HepG2 (cell line): ENCODE data around the gene IFT27. TPM values are rescaled to one million over a fixed set of nuclear protein-coding genes. Genes with fewer than 3 reads are reported as not detected.

ENCODE experiments used
- CBX5 ChIP-seq: sonication (generic); formaldehyde crosslinking; IDR thresholded peaks from 2 replicates; pipeline ENCODE4 v1.4.0; 2020; ENCODE audit warnings: missing genetic modification reagents, borderline replicate concordance
- JDP2 ChIP-seq: sonication (generic); formaldehyde crosslinking; IDR thresholded peaks from 2 replicates; pipeline ENCODE4 v1.8.1; 2022; ENCODE audit warnings: missing genetic modification reagents, borderline replicate concordance
- JUN ChIP-seq: sonication (generic); formaldehyde crosslinking; IDR thresholded peaks from 2 replicates; pipeline ENCODE4 v1.4.0; 2020; ENCODE audit warnings: mild to moderate bottlenecking, missing genetic modification reagents
- ONECUT2 ChIP-seq: sonication (generic); formaldehyde crosslinking; IDR thresholded peaks from 2 replicates; pipeline ENCODE4 v1.4.0; 2020; ENCODE audit warnings: missing genetic modification reagents
- RAD21 ChIP-seq: fragments of 450-650 bp; formaldehyde crosslinking; IDR thresholded peaks from 2 replicates; pipeline ENCODE4 v1.5.0; 2020; ENCODE audit warnings: mild to moderate bottlenecking
- REPIN1 ChIP-seq: sonication (generic); formaldehyde crosslinking; IDR thresholded peaks from 2 replicates; pipeline ENCODE4 v1.8.0; 2022; ENCODE audit warnings: missing genetic modification reagents, low read depth, mild to moderate bottlenecking, borderline replicate concordance
- STAG1 ChIP-seq: sonication (generic); formaldehyde crosslinking; IDR thresholded peaks from 2 replicates; pipeline ENCODE4 v1.4.0; 2020; ENCODE audit warnings: missing genetic modification reagents
- TEAD3 ChIP-seq: optimal IDR thresholded peaks from 2 replicates; pipeline ENCODE3; 2016; ENCODE audit warnings: borderline replicate concordance
- XRCC5 ChIP-seq: fragments of 200-400 bp; formaldehyde crosslinking; optimal IDR thresholded peaks from 2 replicates; pipeline ENCODE3; 2017; ENCODE audit warnings: mild to moderate bottlenecking, low read length
- ZFX ChIP-seq: sonication (generic); formaldehyde crosslinking; IDR thresholded peaks from 2 replicates; pipeline ENCODE4 v1.4.0; 2020; ENCODE audit warnings: mild to moderate bottlenecking, low read depth, missing genetic modification reagents, moderate library complexity
- ZNF660 ChIP-seq: sonication (generic); formaldehyde crosslinking; IDR thresholded peaks from 2 replicates; pipeline ENCODE4 v1.5.1; 2020; ENCODE audit warnings: mild to moderate bottlenecking, low read depth, missing genetic modification reagents, borderline replicate concordance
- ZNF713 ChIP-seq: sonication (generic); formaldehyde crosslinking; IDR thresholded peaks from 2 replicates; pipeline ENCODE4 v1.4.0; 2020; ENCODE audit warnings: mild to moderate bottlenecking, missing genetic modification reagents
- ZNF790 ChIP-seq: sonication (generic); formaldehyde crosslinking; IDR thresholded peaks from 2 replicates; pipeline ENCODE4 v1.8.0; 2022; ENCODE audit warnings: missing genetic modification reagents, mild to moderate bottlenecking, borderline replicate concordance
- polyA plus RNA-seq, 8 experiments: library from polyadenylated mRNA; depleted of rRNA in 3 of 8; stranded (reverse) in 7 of 8; unstranded in 1 of 8; fragments of >200 nt; fragmentation: Illumina TruSeq in 4 of 8; extraction: Trizol in 4 of 8; gene quantifications; 2 replicates each; pipeline versions ENCODE4 v1.2.1 to v1.2.3, GENCODE V29; 2011 to 2016; ENCODE audit warnings: low read depth in 4 of 8, missing spikeins in 1 of 8, mixed read lengths in 1 of 8; ENCODE audit not compliant: insufficient read depth in 1 of 8
- total RNA-seq, 5 experiments: library from RNA; depleted of rRNA; stranded (reverse); fragments of >200 nt; fragmentation: Illumina TruSeq; extraction: Trizol; gene quantifications; 2 replicates each; pipeline ENCODE4 v1.2.3, GENCODE V29; 2016; ENCODE audit warnings: low read depth in 1 of 5
- TF ChIP-seq, protein P1 (sequence below): sonication (generic); formaldehyde crosslinking; IDR thresholded peaks from 2 replicates; pipeline ENCODE4 v1.5.1; 2020; ENCODE audit warnings: mild to moderate bottlenecking, missing genetic modification reagents, moderate library complexity
- TF ChIP-seq, protein P2 (sequence below): IDR thresholded peaks from 2 replicates; pipeline ENCODE4 v1.6.1; 2016; ENCODE audit warnings: missing genetic modification reagents, missing compliant biosample characterization
- TF ChIP-seq, protein P3 (sequence below): sonication (generic); formaldehyde crosslinking; IDR thresholded peaks from 2 replicates; pipeline ENCODE4 v1.4.0; 2020; ENCODE audit warnings: mild to moderate bottlenecking, missing genetic modification reagents
- TF ChIP-seq, protein P4 (sequence below): fragments of 450-650 bp; IDR thresholded peaks from 2 replicates; pipeline ENCODE4 v1.6.1; 2016
- TF ChIP-seq, protein P5 (sequence below): sonication (generic); formaldehyde crosslinking; IDR thresholded peaks from 2 replicates; pipeline ENCODE4 v1.5.0; 2020; ENCODE audit warnings: mild to moderate bottlenecking, missing genetic modification reagents

Gene IFT27
- total and polyA plus RNA-seq, 2 of the 13 experiments (the other 11 are each of a cell fraction or from before 2014, with no cell fraction given): 0.25 to 0.33 TPM

DNA sequence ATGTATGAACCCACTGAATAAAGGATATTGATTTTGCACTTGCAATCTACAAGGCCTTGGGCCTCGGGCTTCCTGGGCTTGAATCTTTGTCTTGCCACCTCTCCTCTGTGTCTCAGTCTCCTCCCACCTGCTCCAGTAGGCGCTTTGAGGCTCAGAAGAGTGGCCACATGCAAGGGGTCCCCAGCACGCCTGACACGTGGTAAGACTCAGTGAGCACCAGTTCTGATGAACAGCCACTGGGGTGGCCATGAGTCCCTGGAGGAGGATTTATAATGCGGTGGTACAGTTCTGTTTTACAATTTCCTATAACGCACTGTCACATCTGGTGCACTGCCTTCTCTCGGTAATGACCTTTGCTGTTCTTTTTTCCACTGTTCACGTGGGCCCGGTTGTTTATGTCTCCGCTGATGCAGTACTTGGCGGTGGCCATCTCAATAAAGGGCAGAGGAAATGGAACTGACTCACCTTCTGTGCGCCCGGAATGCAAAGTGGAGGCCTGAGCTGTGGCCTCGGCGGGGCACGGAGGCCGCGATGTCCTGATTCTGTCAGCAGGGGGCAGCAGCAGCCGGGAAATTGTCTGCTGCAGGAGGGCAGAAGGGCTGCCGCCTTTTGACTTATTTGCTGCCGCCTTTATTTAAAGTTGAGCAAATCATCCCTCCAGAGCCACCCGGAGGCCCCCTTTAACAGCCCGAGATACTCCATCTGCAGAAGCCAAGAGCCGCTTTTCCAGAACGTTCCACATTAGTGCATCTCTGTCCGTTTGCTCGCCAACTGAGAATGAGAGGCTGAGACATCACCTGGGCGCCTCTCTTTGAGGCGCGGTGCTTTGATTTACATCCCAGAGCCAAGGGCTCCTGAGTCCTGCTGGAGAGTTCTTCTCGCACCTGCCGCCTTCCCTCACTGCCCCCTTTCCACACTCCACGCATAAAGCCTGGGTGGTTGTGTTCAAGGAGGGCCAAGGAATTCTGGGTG lies 6.0 kb upstream of the IFT27 start (continued):
- TF ChIP-seq ZNF660 (CRISPR knock-in tag): no peak
- TF ChIP-seq ZNF790: no peak
- no peak for TF ChIP-seq ONECUT2
- TF ChIP-seq XRCC5: peak; percentile 58
- peak; percentile 18; the same call in 1 of the 2 replicates for TF ChIP-seq ZFX (CRISPR knock-in tag)
- TF ChIP-seq, protein P1, sequence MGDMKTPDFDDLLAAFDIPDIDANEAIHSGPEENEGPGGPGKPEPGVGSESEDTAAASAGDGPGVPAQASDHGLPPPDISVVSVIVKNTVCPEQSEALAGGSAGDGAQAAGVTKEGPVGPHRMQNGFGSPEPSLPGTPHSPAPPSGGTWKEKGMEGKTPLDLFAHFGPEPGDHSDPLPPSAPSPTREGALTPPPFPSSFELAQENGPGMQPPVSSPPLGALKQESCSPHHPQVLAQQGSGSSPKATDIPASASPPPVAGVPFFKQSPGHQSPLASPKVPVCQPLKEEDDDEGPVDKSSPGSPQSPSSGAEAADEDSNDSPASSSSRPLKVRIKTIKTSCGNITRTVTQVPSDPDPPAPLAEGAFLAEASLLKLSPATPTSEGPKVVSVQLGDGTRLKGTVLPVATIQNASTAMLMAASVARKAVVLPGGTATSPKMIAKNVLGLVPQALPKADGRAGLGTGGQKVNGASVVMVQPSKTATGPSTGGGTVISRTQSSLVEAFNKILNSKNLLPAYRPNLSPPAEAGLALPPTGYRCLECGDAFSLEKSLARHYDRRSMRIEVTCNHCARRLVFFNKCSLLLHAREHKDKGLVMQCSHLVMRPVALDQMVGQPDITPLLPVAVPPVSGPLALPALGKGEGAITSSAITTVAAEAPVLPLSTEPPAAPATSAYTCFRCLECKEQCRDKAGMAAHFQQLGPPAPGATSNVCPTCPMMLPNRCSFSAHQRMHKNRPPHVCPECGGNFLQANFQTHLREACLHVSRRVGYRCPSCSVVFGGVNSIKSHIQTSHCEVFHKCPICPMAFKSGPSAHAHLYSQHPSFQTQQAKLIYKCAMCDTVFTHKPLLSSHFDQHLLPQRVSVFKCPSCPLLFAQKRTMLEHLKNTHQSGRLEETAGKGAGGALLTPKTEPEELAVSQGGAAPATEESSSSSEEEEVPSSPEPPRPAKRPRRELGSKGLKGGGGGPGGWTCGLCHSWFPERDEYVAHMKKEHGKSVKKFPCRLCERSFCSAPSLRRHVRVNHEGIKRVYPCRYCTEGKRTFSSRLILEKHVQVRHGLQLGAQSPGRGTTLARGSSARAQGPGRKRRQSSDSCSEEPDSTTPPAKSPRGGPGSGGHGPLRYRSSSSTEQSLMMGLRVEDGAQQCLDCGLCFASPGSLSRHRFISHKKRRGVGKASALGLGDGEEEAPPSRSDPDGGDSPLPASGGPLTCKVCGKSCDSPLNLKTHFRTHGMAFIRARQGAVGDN (CRISPR knock-in tag): peak; percentile 36; the same call in 1 of the 2 replicates
- TF ChIP-seq TEAD3: peak; percentile 88
- TF ChIP-seq, protein P2, sequence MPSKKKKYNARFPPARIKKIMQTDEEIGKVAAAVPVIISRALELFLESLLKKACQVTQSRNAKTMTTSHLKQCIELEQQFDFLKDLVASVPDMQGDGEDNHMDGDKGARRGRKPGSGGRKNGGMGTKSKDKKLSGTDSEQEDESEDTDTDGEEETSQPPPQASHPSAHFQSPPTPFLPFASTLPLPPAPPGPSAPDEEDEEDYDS (CRISPR knock-in tag): no peak
- TF ChIP-seq, protein P3, sequence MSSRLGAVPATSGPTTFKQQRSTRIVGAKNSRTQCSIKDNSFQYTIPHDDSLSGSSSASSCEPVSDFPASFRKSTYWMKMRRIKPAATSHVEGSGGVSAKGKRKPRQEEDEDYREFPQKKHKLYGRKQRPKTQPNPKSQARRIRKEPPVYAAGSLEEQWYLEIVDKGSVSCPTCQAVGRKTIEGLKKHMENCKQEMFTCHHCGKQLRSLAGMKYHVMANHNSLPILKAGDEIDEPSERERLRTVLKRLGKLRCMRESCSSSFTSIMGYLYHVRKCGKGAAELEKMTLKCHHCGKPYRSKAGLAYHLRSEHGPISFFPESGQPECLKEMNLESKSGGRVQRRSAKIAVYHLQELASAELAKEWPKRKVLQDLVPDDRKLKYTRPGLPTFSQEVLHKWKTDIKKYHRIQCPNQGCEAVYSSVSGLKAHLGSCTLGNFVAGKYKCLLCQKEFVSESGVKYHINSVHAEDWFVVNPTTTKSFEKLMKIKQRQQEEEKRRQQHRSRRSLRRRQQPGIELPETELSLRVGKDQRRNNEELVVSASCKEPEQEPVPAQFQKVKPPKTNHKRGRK (CRISPR knock-in tag): no peak
- no peak for TF ChIP-seq JUN (CRISPR knock-in tag)
- TF ChIP-seq, protein P4, sequence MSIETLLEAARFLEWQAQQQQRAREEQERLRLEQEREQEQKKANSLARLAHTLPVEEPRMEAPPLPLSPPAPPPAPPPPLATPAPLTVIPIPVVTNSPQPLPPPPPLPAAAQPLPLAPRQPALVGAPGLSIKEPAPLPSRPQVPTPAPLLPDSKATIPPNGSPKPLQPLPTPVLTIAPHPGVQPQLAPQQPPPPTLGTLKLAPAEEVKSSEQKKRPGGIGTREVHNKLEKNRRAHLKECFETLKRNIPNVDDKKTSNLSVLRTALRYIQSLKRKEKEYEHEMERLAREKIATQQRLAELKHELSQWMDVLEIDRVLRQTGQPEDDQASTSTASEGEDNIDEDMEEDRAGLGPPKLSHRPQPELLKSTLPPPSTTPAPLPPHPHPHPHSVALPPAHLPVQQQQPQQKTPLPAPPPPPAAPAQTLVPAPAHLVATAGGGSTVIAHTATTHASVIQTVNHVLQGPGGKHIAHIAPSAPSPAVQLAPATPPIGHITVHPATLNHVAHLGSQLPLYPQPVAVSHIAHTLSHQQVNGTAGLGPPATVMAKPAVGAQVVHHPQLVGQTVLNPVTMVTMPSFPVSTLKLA: peak; percentile 26
- peak; percentile 79 for TF ChIP-seq STAG1
- peak; percentile 73 for TF ChIP-seq RAD21
- no peak for TF ChIP-seq REPIN1 (CRISPR knock-in tag)
- no peak for TF ChIP-seq CBX5 (CRISPR knock-in tag)
- no peak for TF ChIP-seq JDP2 (CRISPR knock-in tag)
- no peak for TF ChIP-seq ZNF713
- TF ChIP-seq, protein P5, sequence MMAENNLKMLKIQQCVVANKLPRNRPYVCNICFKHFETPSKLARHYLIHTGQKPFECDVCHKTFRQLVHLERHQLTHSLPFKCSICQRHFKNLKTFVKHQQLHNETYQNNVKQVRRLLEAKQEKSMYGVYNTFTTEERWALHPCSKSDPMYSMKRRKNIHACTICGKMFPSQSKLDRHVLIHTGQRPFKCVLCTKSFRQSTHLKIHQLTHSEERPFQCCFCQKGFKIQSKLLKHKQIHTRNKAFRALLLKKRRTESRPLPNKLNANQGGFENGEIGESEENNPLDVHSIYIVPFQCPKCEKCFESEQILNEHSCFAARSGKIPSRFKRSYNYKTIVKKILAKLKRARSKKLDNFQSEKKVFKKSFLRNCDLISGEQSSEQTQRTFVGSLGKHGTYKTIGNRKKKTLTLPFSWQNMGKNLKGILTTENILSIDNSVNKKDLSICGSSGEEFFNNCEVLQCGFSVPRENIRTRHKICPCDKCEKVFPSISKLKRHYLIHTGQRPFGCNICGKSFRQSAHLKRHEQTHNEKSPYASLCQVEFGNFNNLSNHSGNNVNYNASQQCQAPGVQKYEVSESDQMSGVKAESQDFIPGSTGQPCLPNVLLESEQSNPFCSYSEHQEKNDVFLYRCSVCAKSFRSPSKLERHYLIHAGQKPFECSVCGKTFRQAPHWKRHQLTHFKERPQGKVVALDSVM (CRISPR knock-in tag): peak; percentile 88
